PC-9 (cell line): ENCODE data around the gene GOLT1A. TPM values are rescaled to one million over a fixed set of nuclear protein-coding genes. Genes with fewer than 3 reads are reported as not detected.
A peak's percentile ranks its signal among the peaks of the same experiment; 100 is the strongest.

Source experiments
- BruUV-seq: library from RNA; stranded (reverse); fragments of 400-500 nt; replicated peaks from 2 replicates; lab custom pipeline; 2021; lab: Mats Ljungman, UMichigan
- CTCF ChIA-PET: fragments of 300-600 bp; sonication (Branson Sonifier 250); formaldehyde crosslinking; loops from one replicate; lab custom pipeline; 2022; ENCODE audit warnings: antibody characterized with exemption; lab: Charles Lee
- POLR2A ChIA-PET: fragments of 300-600 bp; sonication (Branson Sonifier 250); formaldehyde crosslinking; loops from one replicate; lab custom pipeline; 2022; ENCODE audit warnings: antibody characterized with exemption; ENCODE audit not compliant: unreplicated experiment; lab: Charles Lee
- DNase-seq, 2 experiments: peaks; one replicate each; pipeline versions ENCODE4 v3.0.0 to v3.0.0-alpha.2; 2015 to 2022; ENCODE audit warnings: mixed read lengths in 1 of 2
- H2AFZ ChIP-seq: fragments of 200-600 bp; sonication (generic); 2 replicates; pipeline ENCODE4 v1.8.1; 2017; ENCODE audit warnings: antibody characterized with exemption
- H3F3A ChIP-seq: fragments of 200-600 bp; sonication (generic); 2 replicates; pipeline ENCODE4 v1.8.1; 2017; ENCODE audit warnings: antibody characterized with exemption, mild to moderate bottlenecking, low read depth; ENCODE audit not compliant: insufficient read depth
- H3K27ac ChIP-seq: fragments of 200-600 bp; sonication (generic); 2 replicates; pipeline ENCODE4 v1.6.1; 2016; ENCODE audit warnings: mixed run types
- H3K27me3 ChIP-seq: fragments of 200-600 bp; sonication (generic); 2 replicates; pipeline ENCODE4 v1.6.1; 2016; ENCODE audit warnings: low read depth, mixed run types; ENCODE audit not compliant: insufficient read depth
- H3K36me3 ChIP-seq: fragments of 200-600 bp; sonication (generic); 2 replicates; pipeline ENCODE4 v1.6.1; 2016; ENCODE audit warnings: low read depth, mixed run types
- H3K4me1 ChIP-seq: fragments of 200-600 bp; sonication (generic); replicated peaks from 2 replicates; pipeline ENCODE4 v1.6.1; 2016; ENCODE audit warnings: mixed run types; ENCODE audit not compliant: insufficient read depth
- H3K4me2 ChIP-seq: fragments of 200-600 bp; sonication (generic); 2 replicates; pipeline ENCODE4 v1.6.1; 2017; ENCODE audit warnings: mixed run types
- H3K4me3 ChIP-seq: fragments of 200-600 bp; sonication (generic); 2 replicates; pipeline ENCODE4 v1.6.1; 2016; ENCODE audit warnings: mixed run types
- H3K79me2 ChIP-seq: fragments of 200-600 bp; sonication (generic); 2 replicates; pipeline ENCODE4 v1.6.1; 2017; ENCODE audit warnings: low read depth, mixed run types
- H3K9me2 ChIP-seq: fragments of 200-600 bp; sonication (generic); 2 replicates; pipeline ENCODE4 v1.8.1; 2017; ENCODE audit warnings: mild to moderate bottlenecking; ENCODE audit not compliant: insufficient read depth
- H3K9me3 ChIP-seq: fragments of 200-600 bp; sonication (generic); 2 replicates; pipeline ENCODE4 v1.8.1; 2016; ENCODE audit warnings: low read depth; ENCODE audit not compliant: insufficient read depth
- H4K20me1 ChIP-seq: fragments of 200-600 bp; sonication (generic); 2 replicates; pipeline ENCODE4 v1.8.1; 2017; ENCODE audit not compliant: insufficient read depth
- EZH2 ChIP-seq: fragments of 200-600 bp; sonication (generic); IDR thresholded peaks from 2 replicates; pipeline ENCODE4 v1.8.0; 2017; ENCODE audit warnings: antibody characterized with exemption, low read depth
- intact Hi-C: fragments of 100-400 bp; cut with micrococcal nuclease; formaldehyde crosslinking; loops from one replicate; pipeline ENCODE4 v1.10.0; 2022; ENCODE audit not compliant: unreplicated experiment
- total RNA-seq: library from RNA; stranded (reverse); gene quantifications from 2 replicates; pipeline ENCODE4 v1.2.3, GENCODE V29; 2021
- TF ChIP-seq, protein P1 (sequence below): fragments of 200-600 bp; sonication (generic); conservative IDR thresholded peaks from 2 replicates; pipeline ENCODE4 v1.6.1; 2017; ENCODE audit warnings: mixed run types, antibody characterized with exemption, mild to moderate bottlenecking, moderate library complexity

GOLT1A gene
- total RNA-seq, 1 experiment from 2014 or later: 18.7 TPM

- TF ChIP-seq, protein P1, sequence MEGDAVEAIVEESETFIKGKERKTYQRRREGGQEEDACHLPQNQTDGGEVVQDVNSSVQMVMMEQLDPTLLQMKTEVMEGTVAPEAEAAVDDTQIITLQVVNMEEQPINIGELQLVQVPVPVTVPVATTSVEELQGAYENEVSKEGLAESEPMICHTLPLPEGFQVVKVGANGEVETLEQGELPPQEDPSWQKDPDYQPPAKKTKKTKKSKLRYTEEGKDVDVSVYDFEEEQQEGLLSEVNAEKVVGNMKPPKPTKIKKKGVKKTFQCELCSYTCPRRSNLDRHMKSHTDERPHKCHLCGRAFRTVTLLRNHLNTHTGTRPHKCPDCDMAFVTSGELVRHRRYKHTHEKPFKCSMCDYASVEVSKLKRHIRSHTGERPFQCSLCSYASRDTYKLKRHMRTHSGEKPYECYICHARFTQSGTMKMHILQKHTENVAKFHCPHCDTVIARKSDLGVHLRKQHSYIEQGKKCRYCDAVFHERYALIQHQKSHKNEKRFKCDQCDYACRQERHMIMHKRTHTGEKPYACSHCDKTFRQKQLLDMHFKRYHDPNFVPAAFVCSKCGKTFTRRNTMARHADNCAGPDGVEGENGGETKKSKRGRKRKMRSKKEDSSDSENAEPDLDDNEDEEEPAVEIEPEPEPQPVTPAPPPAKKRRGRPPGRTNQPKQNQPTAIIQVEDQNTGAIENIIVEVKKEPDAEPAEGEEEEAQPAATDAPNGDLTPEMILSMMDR: no peak
- TF ChIP-seq EZH2: no peak
- Histone ChIP-seq H3K9me2 (no peaks in the 10 kb centered on the region), H3K27me3 (no peaks in the 10 kb centered on the region), H3K4me3 (no peak overlapping the region), H3F3A (peaks cover 12% of the 10 kb centered on the region; the same call in 1 of the 2 replicates), H2AFZ (no peak overlapping the region), H3K79me2 (peaks cover 50% of the 10 kb centered on the region), H3K27ac (no peak overlapping the region), H3K9me3 (no peaks in the 10 kb centered on the region; the same call in 1 of the 2 replicates), H3K4me1 (peaks cover 63% of the 10 kb centered on the region), H4K20me1 (no peaks in the 10 kb centered on the region), H3K4me2 (peak overlapping the region; percentile 97), H3K36me3 (peaks cover 10% of the 10 kb centered on the region)
- ChIA-PET CTCF (no interaction called here), POLR2A (interaction anchor here (0.7 kb wide), 1 partner anchor 19 kb away, joined by 3 read pairs; no protein-coding TSS in a partner anchor)
- intact Hi-C loops: no loop called here
- DNase-seq: no peak
- BruUV-seq: no TSS peak
Observed at GRCh38 chr1:204178487-204179281, 35.1 kb downstream of the GOLT1A start.

GRCh38 chr1:204177133-204177532 is 36.7 kb downstream of the GOLT1A start:
- Histone ChIP-seq H3K4me2 (peak overlapping the region; percentile 97), H3K79me2 (peaks cover 53% of the 10 kb centered on the region), H2AFZ (no peak overlapping the region), H3K9me3 (no peaks in the 10 kb centered on the region; the same call in 1 of the 2 replicates), H3K9me2 (no peaks in the 10 kb centered on the region), H3F3A (peaks cover 11% of the 10 kb centered on the region; the same call in 1 of the 2 replicates), H3K4me3 (peak overlapping the region; percentile 82), H3K27ac (no peak overlapping the region), H3K4me1 (peaks cover 79% of the 10 kb centered on the region), H3K36me3 (peaks cover 10% of the 10 kb centered on the region), H3K27me3 (no peaks in the 10 kb centered on the region), H4K20me1 (no peaks in the 10 kb centered on the region)
- intact Hi-C loops: no loop called here
- CTCF ChIA-PET: interaction anchor here (1.2 kb wide), 1 partner anchor 8 kb away, joined by 3 read pairs; no protein-coding TSS in a partner anchor
- TF ChIP-seq EZH2: no peak
- TF ChIP-seq, protein P1: no peak
- no TSS peak for BruUV-seq
- no peak for DNase-seq
- POLR2A ChIA-PET: no interaction called here

- CTCF ChIA-PET: interaction anchor here (0.6 to 1.1 kb wide), 2 partner anchors 39 to 186 kb away, joined by 3 read pairs; no protein-coding TSS in a partner anchor
- POLR2A ChIA-PET: no interaction called here
- no peak for DNase-seq
- Histone ChIP-seq H3K9me2 (no peaks in the 10 kb centered on the region), H3K79me2 (peaks cover 53% of the 10 kb centered on the region), H3K4me2 (peak overlapping the region; percentile 97), H3K4me1 (peaks cover 85% of the 10 kb centered on the region), H3K9me3 (no peaks in the 10 kb centered on the region; the same call in 1 of the 2 replicates), H3F3A (peaks cover 19% of the 10 kb centered on the region), H3K27ac (peak overlapping the region; percentile 43; the same call in 1 of the 2 replicates), H3K36me3 (peaks cover 10% of the 10 kb centered on the region), H3K27me3 (no peaks in the 10 kb centered on the region), H4K20me1 (no peaks in the 10 kb centered on the region), H2AFZ (no peak overlapping the region; the same call in 1 of the 2 replicates), H3K4me3 (peak overlapping the region; percentile 82)
- intact Hi-C loops: no loop called here
- no TSS peak for BruUV-seq
- TF ChIP-seq, protein P1: no peak
- no peak for TF ChIP-seq EZH2
Observed at GRCh38 chr1:204176049-204176448, 37.7 kb downstream of the GOLT1A start.
